Measurements from ENCODE around the gene NPC1.
"Not testable (repeated sequence)": the region's sequence is repeated elsewhere in the genome, so short reads cannot be mapped to it uniquely, and the experiment has no call there.

The NPC1 gene

GRCh38 chr18:23586249-23587196 lies at the start of gene NPC1:
NPC1 (minus strand) TSS chr18:23586506; CDS start chr18:23586343, 163 bp downstream.
- DNase-seq = peak; percentile 58 to 99 (median 90)

GRCh38 chr18:23636071-23636399 lies 49.7 kb upstream of the NPC1 start:
- no peak for DNase-seq

GRCh38 chr18:23635283-23636070 lies 49.2 kb upstream of the NPC1 start:
- no peak for DNase-seq

GRCh38 chr18:23634692-23635091 lies 48.4 kb upstream of the NPC1 start:
- DNase-seq = no peak

GRCh38 chr18:23632615-23633014 lies 46.3 kb upstream of the NPC1 start:
- no peak for DNase-seq

GRCh38 chr18:23631746-23632145 lies 45.4 kb upstream of the NPC1 start:
- DNase-seq = no peak

- DNase-seq = no peak
Measured at GRCh38 chr18:23631312-23631711, 45.0 kb upstream of the NPC1 start.

- no peak for DNase-seq
Measured at GRCh38 chr18:23629444-23629946, 43.2 kb upstream of the NPC1 start.

- DNase-seq = no peak
Measured at GRCh38 chr18:23627970-23628369, 41.7 kb upstream of the NPC1 start.

GRCh38 chr18:23627321-23627720 lies 41.0 kb upstream of the NPC1 start:
- DNase-seq = no peak

- no peak for DNase-seq
Measured at GRCh38 chr18:23626451-23627279, 40.4 kb upstream of the NPC1 start.

- DNase-seq = no peak
Measured at GRCh38 chr18:23623040-23623439, 36.7 kb upstream of the NPC1 start.

GRCh38 chr18:23619388-23619881 lies 33.1 kb upstream of the NPC1 start:
- peak in 20 of 51 donors; percentile 2 to 50 (median 18) for DNase-seq

- peak in 8 of 51 donors; percentile 4 to 43 (median 18) for DNase-seq
Measured at GRCh38 chr18:23618862-23619387, 32.6 kb upstream of the NPC1 start.

GRCh38 chr18:23617412-23618014 lies 31.2 kb upstream of the NPC1 start:
- no peak for DNase-seq

- no peak for DNase-seq
Measured at GRCh38 chr18:23616258-23616657, 30.0 kb upstream of the NPC1 start.

GRCh38 chr18:23614891-23615290 lies 28.6 kb upstream of the NPC1 start:
- DNase-seq = no peak

- DNase-seq = no peak
Measured at GRCh38 chr18:23614413-23614812, 28.1 kb upstream of the NPC1 start.

- DNase-seq = not testable (repeated sequence)
Measured at GRCh38 chr18:23613091-23613475, 26.8 kb upstream of the NPC1 start.

GRCh38 chr18:23612434-23613090 lies 26.3 kb upstream of the NPC1 start:
- DNase-seq = no peak

All from hypothalamus (tissue), 51 donors.